NCI-H2227 (cell line): Measurements from ENCODE around the gene NUP210.

Source experiments
- DNase-seq: peaks from one replicate; lab custom pipeline; 2025; ENCODE audit not compliant: unreplicated experiment; lab: John Stamatoyannopoulos, UW

The NUP210 gene

DNA sequence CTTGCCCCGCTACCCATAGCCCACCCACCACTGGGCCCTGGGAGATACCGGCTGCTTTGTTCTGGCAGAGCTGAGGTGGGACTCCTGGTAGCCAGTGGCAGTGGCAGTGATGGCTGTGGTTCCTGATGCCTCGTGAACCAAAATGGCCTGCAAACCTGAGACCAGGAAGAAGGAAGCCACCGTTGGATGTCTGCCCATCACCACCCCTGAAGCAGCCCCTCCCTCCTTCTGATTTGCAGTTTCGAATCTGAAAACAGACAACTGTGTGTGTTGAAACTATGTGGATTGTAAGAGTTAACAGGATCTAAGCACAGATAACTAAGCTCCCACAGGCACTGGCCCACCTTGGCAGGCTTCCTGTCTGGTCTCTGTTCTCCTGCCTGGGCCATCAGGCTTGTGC is 66.6 kb downstream of the NUP210 start:
- DNase-seq, result no peak

DNA sequence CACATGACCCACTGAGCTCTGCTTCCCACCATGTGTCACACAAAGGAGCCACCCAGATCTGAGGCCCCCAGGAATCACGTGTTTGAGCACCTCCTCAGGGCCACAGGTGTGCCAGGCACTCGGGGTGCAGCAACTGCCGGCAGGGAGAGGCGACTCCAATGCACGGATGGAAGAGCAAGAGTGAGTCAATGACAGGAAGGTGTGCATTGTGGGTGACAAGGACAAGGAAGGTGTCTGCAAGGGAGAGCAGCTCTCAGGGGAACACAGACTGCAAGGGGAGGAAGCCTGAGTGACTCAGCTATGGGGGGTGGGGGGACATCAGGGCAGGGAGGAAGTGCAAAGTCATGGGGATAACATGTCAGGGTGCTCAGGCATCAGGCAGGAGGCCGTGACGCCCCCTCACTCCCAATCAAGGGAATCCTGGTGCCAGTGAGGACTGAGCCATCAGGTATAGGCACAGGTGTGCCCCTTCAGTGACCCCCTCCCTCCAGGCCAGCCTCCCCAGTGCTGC is 67.4 kb downstream of the NUP210 start:
- DNase-seq, result no peak

GRCh38 chr3:13349823-13350222 is 70.3 kb downstream of the NUP210 start:
- DNase-seq, result no peak

GRCh38 chr3:13348661-13349396 is 71.3 kb downstream of the NUP210 start:
- DNase-seq, result no peak

GRCh38 chr3:13348100-13348499 is 72.0 kb downstream of the NUP210 start:
- DNase-seq, result no peak

- no peak for DNase-seq
These were observed 72.7 kb downstream of the NUP210 start for GRCh38 chr3:13347390-13347950.

GRCh38 chr3:13346481-13347389 is 73.4 kb downstream of the NUP210 start:
- no peak for DNase-seq

DNA sequence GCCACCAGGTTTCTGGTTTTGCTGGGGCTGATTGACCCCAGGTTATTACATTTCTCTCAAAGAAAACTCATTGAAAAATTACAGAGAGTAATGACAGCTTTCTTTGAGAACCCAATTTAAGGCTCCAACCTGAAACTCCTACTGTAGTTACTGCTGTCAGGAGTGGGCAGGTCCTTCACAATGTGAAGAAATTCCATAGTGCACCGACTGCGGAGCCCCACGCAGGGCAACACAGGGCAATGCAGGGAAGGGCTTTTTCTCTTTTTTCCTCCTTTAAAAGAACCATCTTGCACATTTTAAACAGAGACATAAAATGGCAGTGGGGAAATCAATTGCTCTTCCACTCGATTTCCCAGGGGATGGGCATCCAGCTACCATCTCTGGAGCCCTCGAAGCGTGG is 74.3 kb downstream of the NUP210 start:
- no peak for DNase-seq

GRCh38 chr3:13345284-13345683 is 74.8 kb downstream of the NUP210 start:
- no peak for DNase-seq

DNA sequence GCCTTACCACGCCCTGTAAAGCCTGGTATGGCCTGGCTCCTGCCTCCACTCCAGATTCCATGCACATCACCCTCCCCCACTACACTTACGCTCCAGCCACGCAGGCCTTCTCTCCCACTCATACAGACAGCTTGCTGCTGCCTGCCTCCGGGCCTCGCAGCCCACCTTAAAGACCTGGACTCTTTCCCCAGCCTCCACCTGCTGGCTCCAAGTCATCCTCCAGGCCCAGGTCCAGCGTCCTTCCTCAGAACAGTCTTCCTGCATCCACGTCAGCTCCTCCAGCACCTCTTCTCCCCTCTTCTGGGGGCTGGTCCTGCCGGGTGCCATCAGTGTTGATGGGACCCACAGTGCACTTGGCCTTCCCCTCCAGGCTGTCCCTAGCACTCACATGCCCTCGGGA is 75.5 kb downstream of the NUP210 start:
- DNase-seq, result no peak

DNA sequence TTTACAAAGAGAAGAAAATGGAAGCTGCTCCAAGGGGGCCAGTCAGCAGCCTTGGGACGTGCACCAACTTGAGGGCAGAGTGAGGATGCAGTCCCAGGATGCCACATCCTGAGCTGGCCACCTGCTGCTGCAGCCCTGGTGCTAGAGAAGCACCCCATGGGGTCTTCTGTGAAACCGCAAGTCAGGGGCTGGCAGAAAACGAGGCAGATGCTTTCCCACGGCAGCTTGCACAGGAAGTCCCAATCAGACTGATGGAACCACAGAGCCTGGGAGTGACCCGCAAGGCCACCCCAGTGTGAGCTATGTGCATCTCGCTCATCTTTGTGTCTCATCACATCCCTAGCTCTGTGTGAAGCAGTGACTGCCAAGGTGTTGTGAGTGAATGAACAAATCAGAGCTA is 76.5 kb downstream of the NUP210 start:
- no peak for DNase-seq

DNA sequence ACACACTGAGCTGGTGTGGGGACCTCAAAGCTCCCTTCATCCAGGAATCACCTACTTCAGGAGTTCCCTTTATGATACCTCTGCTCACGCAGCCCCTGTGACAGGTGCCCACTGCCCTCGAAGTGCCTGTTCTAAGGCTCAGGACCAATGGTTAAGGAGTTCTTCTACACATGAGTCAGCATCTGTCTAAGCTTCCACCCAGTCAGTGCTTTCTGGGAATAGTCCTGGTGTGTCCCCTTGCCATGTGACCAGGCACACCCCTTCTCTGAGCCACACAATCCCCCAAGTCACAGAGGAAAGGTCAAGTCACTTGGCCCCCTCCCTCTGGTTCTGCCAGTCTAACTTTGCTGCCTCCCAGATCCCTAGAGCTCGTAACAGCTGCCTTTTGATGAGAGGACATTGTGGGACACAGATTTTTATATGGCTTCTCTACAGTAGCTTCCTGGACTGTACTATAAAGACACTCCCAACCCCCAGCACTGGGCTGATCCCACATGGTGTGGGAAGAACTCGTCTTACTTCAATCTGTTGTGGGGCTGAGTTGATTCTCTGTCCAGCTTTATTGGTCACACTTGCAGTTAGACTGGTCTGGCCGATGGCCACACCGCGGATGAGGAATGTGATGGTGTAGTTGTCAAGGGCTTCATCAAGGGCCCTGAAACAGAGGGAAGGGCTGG is 78.8 kb downstream of the NUP210 start:
- no peak for DNase-seq

GRCh38 chr3:13339833-13340232 is 80.3 kb downstream of the NUP210 start:
- no peak for DNase-seq

- DNase-seq, result no peak
These were observed 81.1 kb downstream of the NUP210 start for GRCh38 chr3:13338996-13339395.

DNA sequence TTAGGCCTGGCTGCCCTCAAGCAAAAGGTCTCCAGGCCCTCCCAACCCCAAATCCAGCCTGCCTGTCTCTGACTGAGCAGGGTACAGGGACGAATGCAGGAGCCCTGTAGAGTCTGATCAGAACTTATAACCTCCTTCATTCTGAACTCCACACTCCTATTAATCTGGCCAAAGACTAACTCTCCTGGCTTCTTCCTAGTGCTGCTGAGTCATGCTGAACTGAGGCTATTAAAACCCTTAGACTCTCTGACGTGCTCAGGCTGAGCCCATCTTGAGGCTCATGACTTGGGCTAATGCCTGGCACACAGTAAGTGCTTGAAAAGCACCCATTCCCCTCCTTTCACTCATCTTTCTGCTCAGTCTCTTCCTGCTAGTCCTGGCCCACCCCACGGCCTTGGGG is 81.9 kb downstream of the NUP210 start:
- no peak for DNase-seq

DNA sequence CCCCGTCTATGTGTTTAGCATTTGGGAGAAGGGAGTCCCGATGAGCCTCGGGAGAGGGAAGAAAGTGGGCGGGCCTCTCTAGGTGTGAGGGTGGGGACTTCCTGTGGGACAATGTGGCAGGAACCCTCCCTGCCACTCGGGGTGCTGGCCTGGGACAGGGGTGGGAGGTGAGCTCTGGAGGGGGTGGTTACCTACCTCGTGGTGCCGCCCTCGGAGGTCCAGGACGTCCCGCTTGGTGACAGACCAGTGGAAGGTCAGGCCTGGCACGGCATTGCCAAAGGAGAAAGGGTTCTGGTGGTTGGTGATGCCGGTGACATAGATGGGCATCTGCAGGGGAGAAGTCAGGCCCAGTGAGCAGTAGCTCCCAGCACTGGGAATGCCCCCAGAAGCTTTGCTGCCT is 83.5 kb downstream of the NUP210 start:
- DNase-seq, result no peak

- no peak for DNase-seq
These were observed 84.6 kb downstream of the NUP210 start for GRCh38 chr3:13335503-13335902.

GRCh38 chr3:13335059-13335458 is 85.1 kb downstream of the NUP210 start:
- no peak for DNase-seq

GRCh38 chr3:13333236-13333897 is 86.8 kb downstream of the NUP210 start:
- no peak for DNase-seq

- DNase-seq, result no peak
These were observed 87.4 kb downstream of the NUP210 start for GRCh38 chr3:13332740-13333139.

DNA sequence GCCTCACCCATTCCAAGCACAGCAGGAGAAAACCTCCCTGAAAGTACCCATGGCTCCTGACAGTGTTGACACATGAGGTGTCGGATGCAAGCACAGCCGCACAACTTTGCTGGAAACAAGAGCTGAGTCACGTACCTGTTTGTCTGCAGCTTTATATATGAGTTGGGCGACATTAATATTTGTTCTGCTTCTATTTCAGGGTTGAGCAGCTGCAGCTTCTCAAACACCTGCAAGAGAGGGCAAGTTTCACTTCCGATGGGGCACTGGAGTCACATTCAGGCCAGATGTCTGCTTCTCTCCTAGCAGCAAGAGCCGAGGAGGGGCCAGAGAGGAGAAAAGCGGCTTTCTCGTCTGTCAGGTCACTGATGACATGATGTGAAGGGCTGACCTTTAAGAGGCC is 88.0 kb downstream of the NUP210 start:
- no peak for DNase-seq
